ENCODE results near the gene KCNQ1.

DNA sequence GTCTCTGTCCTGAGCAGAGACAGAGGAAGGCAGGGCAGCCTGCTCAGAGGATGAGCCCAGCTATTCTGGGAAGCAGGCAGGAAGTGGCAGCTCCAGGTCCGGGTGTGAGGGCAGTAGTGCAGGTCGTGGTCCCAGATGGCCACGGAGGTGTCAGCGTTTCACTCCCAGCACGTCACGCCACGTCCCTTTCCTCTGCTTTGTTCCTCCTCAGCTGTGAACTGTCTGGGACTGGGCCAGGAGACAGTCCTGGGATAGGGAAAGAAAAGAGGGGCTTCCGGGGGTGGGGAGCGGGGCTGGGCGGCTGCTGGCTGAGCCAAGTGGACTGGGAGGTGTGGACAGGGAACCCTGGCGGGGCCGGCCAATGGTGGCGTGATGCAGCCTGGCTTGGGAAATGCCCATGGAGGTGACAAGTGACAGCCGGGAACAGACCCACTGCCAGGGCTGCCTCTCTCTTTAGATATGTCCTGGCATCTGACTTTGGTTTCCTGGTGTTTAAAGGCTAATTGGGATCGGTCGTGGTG, 64.7 kb downstream of the KCNQ1 start:
- no peak for TF ChIP-seq CTCF (conservative IDR thresholded peaks at IDR 0.05; ENCODE audit: low read length)
- TF ChIP-seq EZH2phosphoT487 (IDR thresholded peaks at IDR 0.05; ENCODE audit: borderline replicate concordance): no peak

Data from Loucy (cell line).